ENCODE results near the gene GNE.

- TF ChIP-seq CTCF (conservative IDR thresholded peaks at IDR 0.05; ENCODE audit: low read depth, low read length) (no peak), EZH2 (IDR thresholded peaks at IDR 0.05; ENCODE audit: low read length, unreplicated experiment) (no peak), EZH2phosphoT487 (IDR thresholded peaks at IDR 0.05; ENCODE audit: borderline replicate concordance, low read length) (no peak)
Measured at GRCh38 chr9:36208521-36209253, 49.6 kb downstream of the GNE start.

Measured in PC-3 (cell line).